Measurements from ENCODE around the gene ADAMTSL3.

- TF ChIP-seq CTCF (IDR thresholded peaks at IDR 0.05; ENCODE audit: low read depth, low read length, missing input control) (no peak), HNF4G (IDR thresholded peaks at IDR 0.05) (no peak), RAD21 (IDR thresholded peaks at IDR 0.05) (no peak), FOXA1 (IDR thresholded peaks at IDR 0.05) (no peak), ATF3 (IDR thresholded peaks at IDR 0.05) (no peak), REST (IDR thresholded peaks at IDR 0.05) (no peak), YY1 (IDR thresholded peaks at IDR 0.05) (no peak), MAX (IDR thresholded peaks at IDR 0.05) (no peak), JUND (IDR thresholded peaks at IDR 0.05) (no peak), GABPA (IDR thresholded peaks at IDR 0.05 in 1 of 2, conservative IDR thresholded peaks at IDR 0.05 in 1 of 2) (no peak), ZBTB33 (IDR thresholded peaks at IDR 0.05) (no peak)
Observed at GRCh38 chr15:83844742-83845141, 190.8 kb downstream of the ADAMTSL3 start.
